HUES6 (cell line): ENCODE measurements around the gene NTRK1.

Source experiments
- H3K27ac ChIP-seq: 2 replicates; pipeline ENCODE4 v1.7.0; 2013; ENCODE audit warnings: low read depth, mild to moderate bottlenecking, low read length, inconsistent platforms
- H3K27me3 ChIP-seq: 2 replicates; pipeline ENCODE4 v1.6.1; 2013; ENCODE audit warnings: low read length; ENCODE audit not compliant: control insufficient read depth, insufficient read depth
- H3K36me3 ChIP-seq: 2 replicates; pipeline ENCODE4 v1.6.1; 2013; ENCODE audit warnings: low read length; ENCODE audit not compliant: control insufficient read depth, insufficient read depth
- H3K4me1 ChIP-seq: 2 replicates; pipeline ENCODE4 v1.6.1; 2013; ENCODE audit warnings: low read length; ENCODE audit not compliant: control insufficient read depth, insufficient read depth
- H3K4me3 ChIP-seq: 2 replicates; pipeline ENCODE4 v1.5.1; 2013; ENCODE audit warnings: low read depth, low read length
- H3K9ac ChIP-seq: one replicate; pipeline ENCODE4 v1.6.1; 2013; ENCODE audit warnings: mild to moderate bottlenecking, low read length
- H3K9me3 ChIP-seq: 2 replicates; pipeline ENCODE4 v1.6.1; 2013; ENCODE audit warnings: low read depth, low read length; ENCODE audit not compliant: control insufficient read depth, insufficient read depth

NTRK1 gene

GRCh38 chr1:156839426-156840109 is 21.1 kb upstream of the NTRK1 start:
- Histone ChIP-seq H3K9me3 (no peaks in the 10 kb centered on the region), H3K27me3 (peaks cover 89% of the 10 kb centered on the region), H3K36me3 (no peaks in the 10 kb centered on the region), H3K4me1 (peaks cover 3% of the 10 kb centered on the region; the same call in 1 of the 2 replicates), H3K9ac (no peak overlapping the region), H3K27ac (no peak overlapping the region), H3K4me3 (no peak overlapping the region)

DNA sequence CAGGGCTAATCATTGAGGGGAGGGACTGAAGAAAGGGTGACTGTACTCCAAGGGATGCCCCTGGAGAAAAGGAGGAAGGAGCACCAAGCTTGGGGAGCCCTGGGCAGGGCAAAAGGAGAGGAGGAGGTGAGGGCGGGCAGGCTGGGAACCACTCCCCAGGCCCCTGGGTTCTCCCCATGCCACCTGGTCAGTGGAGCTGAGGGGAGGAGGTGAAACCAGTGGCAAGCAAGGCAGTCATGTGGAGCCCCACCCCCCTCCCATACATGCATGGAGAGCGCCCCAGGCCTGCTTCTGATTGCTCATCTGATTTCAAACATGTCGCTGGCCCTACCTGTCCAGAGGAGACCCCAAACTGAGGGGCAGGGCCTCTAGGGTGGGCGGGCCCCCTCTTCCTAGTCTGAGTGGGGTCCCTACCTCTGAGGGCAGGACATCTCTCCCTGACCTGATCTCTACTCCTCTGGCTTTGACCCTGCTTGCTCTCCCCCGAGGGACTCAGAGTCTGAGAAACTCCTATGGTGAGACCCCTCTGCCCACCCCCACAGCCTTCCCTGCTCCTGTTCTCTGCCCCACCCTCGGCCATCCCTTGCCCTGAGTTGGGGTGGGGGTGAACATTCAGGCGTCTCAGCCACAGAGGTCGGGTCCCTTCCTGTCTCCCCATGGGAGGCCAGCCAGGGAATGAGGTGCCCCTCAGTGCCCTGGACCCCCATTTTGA is 20.3 kb upstream of the NTRK1 start:
- no peak overlapping the region for H3K4me3 ChIP-seq
- H3K36me3 ChIP-seq, result no peaks in the 10 kb centered on the region
- H3K9me3 ChIP-seq, result no peaks in the 10 kb centered on the region
- no peak overlapping the region for H3K27ac ChIP-seq
- no peak overlapping the region for H3K9ac ChIP-seq
- peaks cover 10% of the 10 kb centered on the region for H3K4me1 ChIP-seq
- peaks cover 90% of the 10 kb centered on the region for H3K27me3 ChIP-seq

DNA sequence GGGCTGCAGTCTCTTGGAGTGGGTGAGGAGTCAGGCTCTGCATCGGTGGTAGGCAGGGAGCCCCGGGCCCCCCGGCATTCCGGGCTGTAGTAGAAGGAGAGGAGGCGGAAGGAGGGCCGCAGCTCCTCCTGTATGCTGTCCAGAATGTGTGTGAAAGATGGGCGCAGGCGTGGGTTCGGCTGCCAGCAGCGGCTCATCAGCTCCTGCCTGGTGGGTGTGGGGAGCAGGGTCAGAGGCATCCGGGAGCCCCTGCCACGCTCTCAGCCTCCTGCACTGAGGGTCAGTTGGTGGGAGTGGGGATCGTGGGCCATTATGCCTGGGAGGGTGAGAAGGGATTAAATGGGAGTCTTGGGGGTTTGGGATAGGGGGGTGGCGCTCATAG is 19.8 kb upstream of the NTRK1 start:
- peaks cover 10% of the 10 kb centered on the region for H3K4me1 ChIP-seq
- peaks cover 90% of the 10 kb centered on the region for H3K27me3 ChIP-seq
- no peak overlapping the region for H3K27ac ChIP-seq
- no peak overlapping the region for H3K9ac ChIP-seq
- no peaks in the 10 kb centered on the region for H3K36me3 ChIP-seq
- no peak overlapping the region for H3K4me3 ChIP-seq
- H3K9me3 ChIP-seq, result no peaks in the 10 kb centered on the region

DNA sequence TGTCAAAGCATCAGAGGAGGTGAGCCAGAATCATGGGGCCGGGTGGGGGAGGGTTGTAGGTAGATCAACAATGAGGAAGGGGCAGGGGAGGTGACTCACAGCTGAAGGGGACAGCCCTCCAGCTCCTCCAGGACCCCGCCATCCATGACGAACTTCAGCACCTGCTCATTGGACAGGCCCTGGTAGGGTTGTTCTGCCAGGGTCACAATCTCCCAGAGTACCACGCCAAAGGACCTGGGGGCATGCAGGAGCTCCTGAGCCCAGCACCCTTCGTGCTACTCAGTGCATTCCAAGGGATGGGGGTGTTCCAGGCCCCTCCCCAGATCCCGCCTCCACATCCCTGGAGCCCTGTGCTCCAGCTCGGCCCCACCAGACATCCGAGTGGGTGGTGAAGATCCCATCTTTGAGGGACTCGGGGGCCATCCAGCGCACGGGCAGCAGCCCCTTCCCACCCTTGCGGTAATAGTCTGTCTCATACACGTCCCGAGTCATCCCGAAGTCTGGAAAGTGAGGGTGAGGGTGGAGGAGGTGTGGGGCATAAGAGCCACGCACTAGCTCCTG is 19.3 kb upstream of the NTRK1 start:
- no peak overlapping the region for H3K9ac ChIP-seq
- no peak overlapping the region for H3K27ac ChIP-seq
- H3K4me1 ChIP-seq, result peaks cover 10% of the 10 kb centered on the region
- peaks cover 90% of the 10 kb centered on the region for H3K27me3 ChIP-seq
- H3K9me3 ChIP-seq, result no peaks in the 10 kb centered on the region
- H3K4me3 ChIP-seq, result no peak overlapping the region
- H3K36me3 ChIP-seq, result no peaks in the 10 kb centered on the region

- Histone ChIP-seq H3K4me1 (peaks cover 10% of the 10 kb centered on the region), H3K9me3 (no peaks in the 10 kb centered on the region), H3K36me3 (no peaks in the 10 kb centered on the region), H3K27ac (no peak overlapping the region), H3K4me3 (no peak overlapping the region), H3K9ac (no peak overlapping the region), H3K27me3 (peaks cover 90% of the 10 kb centered on the region)
These were observed 17.9 kb upstream of the NTRK1 start for GRCh38 chr1:156842618-156843300.

DNA sequence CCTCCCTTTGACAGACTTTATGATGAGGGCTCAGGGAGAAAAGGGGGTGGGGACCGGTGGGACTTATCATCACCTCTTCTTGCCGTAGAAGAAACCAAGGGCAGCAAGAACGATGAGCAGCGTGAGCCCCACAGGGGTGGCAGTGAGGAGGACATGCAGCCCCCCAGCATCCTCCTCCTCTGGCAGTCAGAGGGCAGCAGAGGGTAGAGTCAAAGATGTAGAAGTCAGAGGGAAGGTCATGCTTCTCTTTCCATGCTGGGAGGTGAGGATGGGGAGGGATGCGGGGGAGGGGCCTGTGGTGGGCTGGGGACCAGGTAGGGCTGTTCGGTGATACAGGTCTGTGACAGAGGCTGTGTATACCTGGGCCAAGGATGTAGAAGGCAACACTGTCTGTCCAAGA is 16.6 kb upstream of the NTRK1 start:
- Histone ChIP-seq H3K27ac (no peak overlapping the region), H3K27me3 (peaks cover 90% of the 10 kb centered on the region), H3K4me3 (no peak overlapping the region), H3K9ac (no peak overlapping the region), H3K9me3 (no peaks in the 10 kb centered on the region), H3K4me1 (peaks cover 18% of the 10 kb centered on the region), H3K36me3 (no peaks in the 10 kb centered on the region)

DNA sequence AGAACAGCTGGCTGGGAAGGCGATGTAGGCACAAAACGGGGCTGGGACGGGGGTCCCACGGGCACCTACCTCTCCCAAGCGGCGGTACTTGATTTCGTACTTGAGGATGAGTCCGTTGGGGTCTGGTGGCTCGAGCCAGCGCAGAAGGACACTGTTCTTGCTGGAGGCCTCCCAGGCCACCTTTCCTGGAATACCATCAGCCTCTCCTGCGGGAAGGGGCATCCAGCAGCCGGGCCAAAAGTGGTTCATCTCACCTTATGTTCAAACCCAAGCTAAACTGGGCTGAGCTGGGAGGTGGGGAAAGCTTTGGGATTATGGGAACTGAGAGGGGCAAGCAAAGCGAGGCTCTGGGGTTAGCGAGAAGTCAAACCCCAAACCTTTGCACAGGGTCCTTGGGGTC is 16.0 kb upstream of the NTRK1 start:
- H3K4me3 ChIP-seq, result peak overlapping the region; percentile 59
- no peaks in the 10 kb centered on the region for H3K36me3 ChIP-seq
- no peak overlapping the region for H3K9ac ChIP-seq

DNA sequence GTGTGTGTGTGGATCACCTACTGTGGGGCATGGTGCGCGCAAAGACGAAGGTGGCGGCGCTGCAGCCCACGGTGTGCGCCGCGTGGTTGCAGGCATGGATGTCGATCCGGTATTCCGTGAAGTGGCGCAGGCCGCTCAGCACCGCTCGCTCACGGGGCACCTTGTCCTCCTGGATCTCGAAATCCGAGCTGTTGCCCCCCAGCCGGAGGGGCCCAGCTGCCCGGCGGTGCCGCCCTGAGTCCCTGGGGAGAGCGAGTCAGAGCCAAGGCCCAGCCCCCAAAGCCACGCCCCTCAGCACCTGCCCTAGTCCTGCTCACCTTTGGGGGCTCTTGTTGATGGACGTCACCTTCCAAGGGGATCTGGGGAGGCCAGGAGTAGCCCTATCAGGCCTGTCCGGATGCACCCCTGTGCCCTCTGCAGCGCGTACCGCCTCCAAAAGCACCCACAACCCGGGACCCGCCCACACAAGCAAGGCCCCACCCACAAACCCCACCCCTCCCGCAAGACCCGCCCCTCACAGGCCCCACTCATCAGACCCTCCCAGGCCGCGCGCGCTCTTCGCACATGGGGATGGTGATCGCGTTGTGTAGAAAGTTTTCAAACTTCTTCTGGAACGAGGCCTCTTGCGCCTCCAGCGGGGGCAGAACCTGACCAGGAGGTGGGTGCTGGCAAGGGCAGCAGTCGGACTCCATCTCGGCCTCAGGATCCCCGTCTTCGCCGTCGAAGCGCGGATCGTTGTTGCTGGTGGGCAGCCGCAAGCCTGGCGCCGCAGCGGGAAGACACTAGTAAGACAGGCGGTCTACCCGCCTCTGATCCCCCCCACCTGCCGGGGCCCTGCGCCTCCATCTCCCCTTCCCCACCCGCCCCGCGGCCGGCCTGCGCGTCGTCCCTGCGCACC is 15.4 kb upstream of the NTRK1 start:
- no peaks in the 10 kb centered on the region for H3K36me3 ChIP-seq
- no peak overlapping the region for H3K27ac ChIP-seq
- peaks cover 19% of the 10 kb centered on the region for H3K4me1 ChIP-seq
- H3K27me3 ChIP-seq, result peaks cover 96% of the 10 kb centered on the region
- H3K9me3 ChIP-seq, result no peaks in the 10 kb centered on the region
- no peak overlapping the region for H3K9ac ChIP-seq
- peak overlapping the region; percentile 59 for H3K4me3 ChIP-seq

More for the DNA sequence above, 16.0 kb upstream of the NTRK1 start:
- H3K27ac ChIP-seq, result no peak overlapping the region
- H3K4me1 ChIP-seq, result peaks cover 19% of the 10 kb centered on the region
- H3K27me3 ChIP-seq, result peaks cover 91% of the 10 kb centered on the region
- no peaks in the 10 kb centered on the region for H3K9me3 ChIP-seq

DNA sequence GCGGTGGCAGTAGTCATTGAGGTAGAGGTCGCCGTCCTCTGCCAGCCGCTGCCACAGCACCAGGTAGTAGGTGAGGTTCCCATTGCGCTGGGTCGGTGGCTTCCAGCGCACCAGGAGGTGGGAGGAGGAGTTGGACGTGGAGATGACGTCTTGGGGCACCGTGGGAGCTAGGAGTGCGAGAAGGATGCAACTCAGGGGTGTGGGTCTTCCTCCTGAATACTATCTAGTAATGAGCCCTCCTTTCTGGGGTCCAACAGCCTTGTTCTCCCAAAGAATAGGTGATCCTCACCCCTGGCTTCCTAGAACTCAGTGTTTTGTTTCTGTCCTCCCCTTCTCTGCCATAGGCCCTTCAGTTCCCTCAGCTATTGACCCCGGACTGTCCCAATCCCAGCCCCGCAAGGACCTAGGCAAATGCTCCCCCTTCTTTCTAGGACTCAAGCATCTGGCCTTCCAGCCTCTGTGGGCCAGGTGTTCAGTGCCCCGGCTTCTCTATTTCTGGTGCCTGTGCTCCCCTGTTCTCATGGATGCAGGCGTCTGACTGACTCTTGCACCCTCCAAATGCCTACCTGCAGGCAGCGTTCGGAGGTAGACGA is 14.6 kb upstream of the NTRK1 start:
- Histone ChIP-seq H3K9me3 (no peaks in the 10 kb centered on the region), H3K36me3 (no peaks in the 10 kb centered on the region), H3K27ac (no peak overlapping the region), H3K9ac (no peak overlapping the region), H3K4me1 (peaks cover 19% of the 10 kb centered on the region), H3K4me3 (peak overlapping the region; percentile 59), H3K27me3 (peaks cover 100% of the 10 kb centered on the region)

GRCh38 chr1:156846643-156847042 is 14.0 kb upstream of the NTRK1 start:
- Histone ChIP-seq H3K27me3 (peaks cover 100% of the 10 kb centered on the region), H3K27ac (no peak overlapping the region), H3K9ac (no peak overlapping the region), H3K9me3 (no peaks in the 10 kb centered on the region), H3K36me3 (no peaks in the 10 kb centered on the region), H3K4me3 (no peak overlapping the region), H3K4me1 (peaks cover 19% of the 10 kb centered on the region)
